H1 (cell line): ENCODE data around the gene PDK3. TPM values are rescaled to one million over a fixed set of nuclear protein-coding genes. Genes with fewer than 3 reads are reported as not detected.

ENCODE experiments used
- JUN ChIP-seq: IDR thresholded peaks from 2 replicates; pipeline ENCODE4 v1.6.1; 2011; ENCODE audit warnings: low read depth, mild to moderate bottlenecking, improper control_type of control experiment, low read length
- polyA plus RNA-seq, 7 experiments: library from polyadenylated mRNA; depleted of rRNA in 3 of 7; stranded (reverse) in 5 of 7; unstranded in 2 of 7; fragments of >200 nt in 5 of 7; fragments of 200-250 nt in 2 of 7; gene quantifications; 1 replicate in 5 of 7; 2 replicates in 1 of 7; 4 replicates in 1 of 7; pipeline versions ENCODE4 v1.2.1 to v1.2.3, GENCODE V29; 2011 to 2013; ENCODE audit warnings: missing spikeins in 2 of 7, mixed read lengths in 2 of 7
- total RNA-seq: library from RNA; stranded (reverse); fragmentation: NEBNext Ultra II Directional; extraction: Animal tissue kit (Norgen Biotek cat#: 25700); gene quantifications from 2 replicates; pipeline ENCODE4 v1.2.1, GENCODE V29; 2021
- TF ChIP-seq, protein P1 (sequence below): fragments of 300-600 bp; sonication (generic); IDR thresholded peaks from 2 replicates; pipeline ENCODE4 v1.7.1; 2012; ENCODE audit warnings: low read length, moderate library complexity, mild to moderate bottlenecking, inconsistent platforms; ENCODE audit not compliant: insufficient replicate concordance

PDK3 gene
- total and polyA plus RNA-seq, 2 of the 8 experiments (the other 6 are each of a cell fraction or from before 2014, with no cell fraction given) = 22.5 to 25.5 TPM

DNA sequence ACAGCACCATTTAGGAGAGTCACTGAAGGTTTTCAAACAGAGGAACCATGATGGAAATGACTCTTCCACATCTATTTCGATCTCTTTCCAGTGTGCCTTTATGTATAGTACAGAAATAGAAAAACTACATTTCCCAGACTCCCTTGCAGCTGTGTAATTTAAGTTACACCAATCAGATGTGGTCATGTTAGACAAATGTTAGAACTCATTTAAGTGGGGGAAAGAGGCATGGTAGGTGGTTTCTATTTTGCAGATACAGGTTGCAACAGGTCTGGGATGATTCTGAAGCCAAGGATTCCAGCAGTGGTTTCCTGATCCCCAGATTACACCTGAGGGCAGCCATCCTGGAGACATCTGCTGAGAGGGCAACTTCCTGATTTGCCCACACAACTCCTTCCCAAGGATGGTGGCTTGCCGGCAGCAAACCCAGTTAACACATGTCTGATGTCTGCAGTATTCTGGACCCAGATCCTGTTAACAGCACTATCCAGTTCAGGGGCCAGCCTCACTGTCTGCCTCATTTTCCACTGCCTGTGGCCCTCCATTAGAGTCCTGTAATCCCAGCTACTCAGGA lies 38.7 kb upstream of the PDK3 start (continued):
- TF ChIP-seq, protein P1, sequence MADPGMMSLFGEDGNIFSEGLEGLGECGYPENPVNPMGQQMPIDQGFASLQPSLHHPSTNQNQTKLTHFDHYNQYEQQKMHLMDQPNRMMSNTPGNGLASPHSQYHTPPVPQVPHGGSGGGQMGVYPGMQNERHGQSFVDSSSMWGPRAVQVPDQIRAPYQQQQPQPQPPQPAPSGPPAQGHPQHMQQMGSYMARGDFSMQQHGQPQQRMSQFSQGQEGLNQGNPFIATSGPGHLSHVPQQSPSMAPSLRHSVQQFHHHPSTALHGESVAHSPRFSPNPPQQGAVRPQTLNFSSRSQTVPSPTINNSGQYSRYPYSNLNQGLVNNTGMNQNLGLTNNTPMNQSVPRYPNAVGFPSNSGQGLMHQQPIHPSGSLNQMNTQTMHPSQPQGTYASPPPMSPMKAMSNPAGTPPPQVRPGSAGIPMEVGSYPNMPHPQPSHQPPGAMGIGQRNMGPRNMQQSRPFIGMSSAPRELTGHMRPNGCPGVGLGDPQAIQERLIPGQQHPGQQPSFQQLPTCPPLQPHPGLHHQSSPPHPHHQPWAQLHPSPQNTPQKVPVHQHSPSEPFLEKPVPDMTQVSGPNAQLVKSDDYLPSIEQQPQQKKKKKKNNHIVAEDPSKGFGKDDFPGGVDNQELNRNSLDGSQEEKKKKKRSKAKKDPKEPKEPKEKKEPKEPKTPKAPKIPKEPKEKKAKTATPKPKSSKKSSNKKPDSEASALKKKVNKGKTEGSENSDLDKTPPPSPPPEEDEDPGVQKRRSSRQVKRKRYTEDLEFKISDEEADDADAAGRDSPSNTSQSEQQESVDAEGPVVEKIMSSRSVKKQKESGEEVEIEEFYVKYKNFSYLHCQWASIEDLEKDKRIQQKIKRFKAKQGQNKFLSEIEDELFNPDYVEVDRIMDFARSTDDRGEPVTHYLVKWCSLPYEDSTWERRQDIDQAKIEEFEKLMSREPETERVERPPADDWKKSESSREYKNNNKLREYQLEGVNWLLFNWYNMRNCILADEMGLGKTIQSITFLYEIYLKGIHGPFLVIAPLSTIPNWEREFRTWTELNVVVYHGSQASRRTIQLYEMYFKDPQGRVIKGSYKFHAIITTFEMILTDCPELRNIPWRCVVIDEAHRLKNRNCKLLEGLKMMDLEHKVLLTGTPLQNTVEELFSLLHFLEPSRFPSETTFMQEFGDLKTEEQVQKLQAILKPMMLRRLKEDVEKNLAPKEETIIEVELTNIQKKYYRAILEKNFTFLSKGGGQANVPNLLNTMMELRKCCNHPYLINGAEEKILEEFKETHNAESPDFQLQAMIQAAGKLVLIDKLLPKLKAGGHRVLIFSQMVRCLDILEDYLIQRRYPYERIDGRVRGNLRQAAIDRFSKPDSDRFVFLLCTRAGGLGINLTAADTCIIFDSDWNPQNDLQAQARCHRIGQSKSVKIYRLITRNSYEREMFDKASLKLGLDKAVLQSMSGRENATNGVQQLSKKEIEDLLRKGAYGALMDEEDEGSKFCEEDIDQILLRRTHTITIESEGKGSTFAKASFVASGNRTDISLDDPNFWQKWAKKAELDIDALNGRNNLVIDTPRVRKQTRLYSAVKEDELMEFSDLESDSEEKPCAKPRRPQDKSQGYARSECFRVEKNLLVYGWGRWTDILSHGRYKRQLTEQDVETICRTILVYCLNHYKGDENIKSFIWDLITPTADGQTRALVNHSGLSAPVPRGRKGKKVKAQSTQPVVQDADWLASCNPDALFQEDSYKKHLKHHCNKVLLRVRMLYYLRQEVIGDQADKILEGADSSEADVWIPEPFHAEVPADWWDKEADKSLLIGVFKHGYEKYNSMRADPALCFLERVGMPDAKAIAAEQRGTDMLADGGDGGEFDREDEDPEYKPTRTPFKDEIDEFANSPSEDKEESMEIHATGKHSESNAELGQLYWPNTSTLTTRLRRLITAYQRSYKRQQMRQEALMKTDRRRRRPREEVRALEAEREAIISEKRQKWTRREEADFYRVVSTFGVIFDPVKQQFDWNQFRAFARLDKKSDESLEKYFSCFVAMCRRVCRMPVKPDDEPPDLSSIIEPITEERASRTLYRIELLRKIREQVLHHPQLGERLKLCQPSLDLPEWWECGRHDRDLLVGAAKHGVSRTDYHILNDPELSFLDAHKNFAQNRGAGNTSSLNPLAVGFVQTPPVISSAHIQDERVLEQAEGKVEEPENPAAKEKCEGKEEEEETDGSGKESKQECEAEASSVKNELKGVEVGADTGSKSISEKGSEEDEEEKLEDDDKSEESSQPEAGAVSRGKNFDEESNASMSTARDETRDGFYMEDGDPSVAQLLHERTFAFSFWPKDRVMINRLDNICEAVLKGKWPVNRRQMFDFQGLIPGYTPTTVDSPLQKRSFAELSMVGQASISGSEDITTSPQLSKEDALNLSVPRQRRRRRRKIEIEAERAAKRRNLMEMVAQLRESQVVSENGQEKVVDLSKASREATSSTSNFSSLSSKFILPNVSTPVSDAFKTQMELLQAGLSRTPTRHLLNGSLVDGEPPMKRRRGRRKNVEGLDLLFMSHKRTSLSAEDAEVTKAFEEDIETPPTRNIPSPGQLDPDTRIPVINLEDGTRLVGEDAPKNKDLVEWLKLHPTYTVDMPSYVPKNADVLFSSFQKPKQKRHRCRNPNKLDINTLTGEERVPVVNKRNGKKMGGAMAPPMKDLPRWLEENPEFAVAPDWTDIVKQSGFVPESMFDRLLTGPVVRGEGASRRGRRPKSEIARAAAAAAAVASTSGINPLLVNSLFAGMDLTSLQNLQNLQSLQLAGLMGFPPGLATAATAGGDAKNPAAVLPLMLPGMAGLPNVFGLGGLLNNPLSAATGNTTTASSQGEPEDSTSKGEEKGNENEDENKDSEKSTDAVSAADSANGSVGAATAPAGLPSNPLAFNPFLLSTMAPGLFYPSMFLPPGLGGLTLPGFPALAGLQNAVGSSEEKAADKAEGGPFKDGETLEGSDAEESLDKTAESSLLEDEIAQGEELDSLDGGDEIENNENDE = no peak
- TF ChIP-seq JUN = no peak
- TF ChIP-seq, all 59 proteins: peak for 1
